Kidney epithelial cell (primary cell): ENCODE data around the gene ADD3. TPM values are rescaled to one million over a fixed set of nuclear protein-coding genes. Genes with fewer than 3 reads are reported as not detected.

Source experiments
- DNase-seq: peaks from one replicate; pipeline ENCODE4 v3.0.0-alpha.2; 2010; ENCODE audit warnings: low read depth
- H3K27me3 ChIP-seq: 2 replicates; pipeline ENCODE4 v1.6.0; 2011; ENCODE audit warnings: low read length; ENCODE audit not compliant: control insufficient read depth, insufficient read depth
- H3K36me3 ChIP-seq: 2 replicates; pipeline ENCODE4 v1.5.1; 2011; ENCODE audit warnings: low read length; ENCODE audit not compliant: control insufficient read depth, insufficient read depth
- H3K4me3 ChIP-seq: 2 replicates; pipeline ENCODE4 v1.5.1; 2011; ENCODE audit warnings: low read depth, mild to moderate bottlenecking, control low read depth, low read length
- total RNA-seq: library from RNA; depleted of rRNA; stranded (reverse); fragments of >200 nt; gene quantifications from 2 replicates; pipeline ENCODE4 v1.2.3, GENCODE V29; 2015
- TF ChIP-seq, protein P1 (sequence below): IDR thresholded peaks from 2 replicates; pipeline ENCODE4 v1.5.1; 2011; ENCODE audit warnings: mild to moderate bottlenecking, moderate library complexity, low read length, control low read depth, inconsistent platforms; ENCODE audit not compliant: insufficient read depth, poor library complexity, severe bottlenecking

Gene ADD3
- total RNA-seq, 1 donor from 2014 or later = 25.6 TPM

DNA sequence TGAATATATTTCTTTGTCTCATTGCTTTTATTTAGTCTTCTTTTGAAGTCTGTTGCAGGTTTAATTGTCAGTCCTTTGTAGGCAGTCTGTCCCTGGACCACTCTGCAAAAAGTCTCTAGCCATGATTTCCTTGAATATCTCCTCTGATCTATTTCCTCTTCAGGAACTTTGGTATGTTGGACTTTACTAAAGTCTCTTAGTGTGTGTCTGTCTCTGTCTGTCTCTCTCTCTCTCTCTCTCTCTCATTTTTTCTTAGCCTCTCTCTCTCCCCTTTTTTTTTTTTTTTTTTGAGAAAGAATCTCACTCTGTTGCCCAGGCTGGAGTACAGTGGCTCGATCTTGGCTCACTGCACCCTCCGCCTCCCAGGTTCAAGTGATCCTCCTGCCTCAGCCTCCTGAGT is 57.5 kb downstream of the ADD3 start:
- TF ChIP-seq, protein P1, sequence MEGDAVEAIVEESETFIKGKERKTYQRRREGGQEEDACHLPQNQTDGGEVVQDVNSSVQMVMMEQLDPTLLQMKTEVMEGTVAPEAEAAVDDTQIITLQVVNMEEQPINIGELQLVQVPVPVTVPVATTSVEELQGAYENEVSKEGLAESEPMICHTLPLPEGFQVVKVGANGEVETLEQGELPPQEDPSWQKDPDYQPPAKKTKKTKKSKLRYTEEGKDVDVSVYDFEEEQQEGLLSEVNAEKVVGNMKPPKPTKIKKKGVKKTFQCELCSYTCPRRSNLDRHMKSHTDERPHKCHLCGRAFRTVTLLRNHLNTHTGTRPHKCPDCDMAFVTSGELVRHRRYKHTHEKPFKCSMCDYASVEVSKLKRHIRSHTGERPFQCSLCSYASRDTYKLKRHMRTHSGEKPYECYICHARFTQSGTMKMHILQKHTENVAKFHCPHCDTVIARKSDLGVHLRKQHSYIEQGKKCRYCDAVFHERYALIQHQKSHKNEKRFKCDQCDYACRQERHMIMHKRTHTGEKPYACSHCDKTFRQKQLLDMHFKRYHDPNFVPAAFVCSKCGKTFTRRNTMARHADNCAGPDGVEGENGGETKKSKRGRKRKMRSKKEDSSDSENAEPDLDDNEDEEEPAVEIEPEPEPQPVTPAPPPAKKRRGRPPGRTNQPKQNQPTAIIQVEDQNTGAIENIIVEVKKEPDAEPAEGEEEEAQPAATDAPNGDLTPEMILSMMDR = no peak
- Histone ChIP-seq H3K36me3 (no peaks in the 10 kb centered on the region), H3K27me3 (no peaks in the 10 kb centered on the region), H3K4me3 (no peak overlapping the region)
- DNase-seq = no peak

DNA sequence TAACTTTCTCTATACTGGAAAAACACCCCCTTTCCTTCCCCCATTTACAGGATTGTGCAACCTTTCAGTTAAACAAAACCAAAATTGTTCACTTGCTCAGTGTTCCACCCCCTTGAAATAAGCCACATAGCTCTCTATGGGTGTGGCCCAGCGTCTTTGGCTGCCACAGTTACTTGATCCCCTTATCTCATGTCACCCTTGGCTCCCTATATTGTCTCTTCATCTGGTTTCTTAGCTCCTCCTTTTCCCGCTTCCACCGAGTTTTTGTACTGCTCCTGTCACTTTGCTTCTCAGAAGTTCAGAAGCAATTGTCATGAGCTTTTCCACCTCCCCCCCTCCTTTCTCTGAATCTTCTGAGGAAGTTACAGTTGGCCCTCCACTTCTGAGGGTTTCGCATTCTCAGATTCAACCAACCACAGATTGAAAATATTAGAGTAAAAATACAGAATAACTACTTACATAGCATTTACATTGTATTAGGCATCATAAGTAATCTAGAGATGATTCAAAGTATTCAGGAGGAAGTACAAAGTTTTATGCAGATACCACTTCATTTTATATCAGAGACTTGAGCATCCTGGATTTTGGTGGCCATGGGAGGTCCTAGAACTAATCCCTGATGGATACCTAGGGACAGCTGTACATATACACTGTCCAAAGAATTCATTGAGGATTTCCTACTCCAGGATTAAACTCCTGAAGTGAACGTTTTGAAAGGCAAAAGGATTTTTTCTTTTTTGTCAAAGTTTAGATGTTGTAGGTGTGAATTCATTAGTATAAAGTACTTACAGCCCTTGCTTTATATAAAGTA is 60.4 kb downstream of the ADD3 start:
- TF ChIP-seq, protein P1 = no peak
- Histone ChIP-seq H3K4me3 (no peak overlapping the region), H3K27me3 (no peaks in the 10 kb centered on the region), H3K36me3 (no peaks in the 10 kb centered on the region)
- no peak for DNase-seq

DNA sequence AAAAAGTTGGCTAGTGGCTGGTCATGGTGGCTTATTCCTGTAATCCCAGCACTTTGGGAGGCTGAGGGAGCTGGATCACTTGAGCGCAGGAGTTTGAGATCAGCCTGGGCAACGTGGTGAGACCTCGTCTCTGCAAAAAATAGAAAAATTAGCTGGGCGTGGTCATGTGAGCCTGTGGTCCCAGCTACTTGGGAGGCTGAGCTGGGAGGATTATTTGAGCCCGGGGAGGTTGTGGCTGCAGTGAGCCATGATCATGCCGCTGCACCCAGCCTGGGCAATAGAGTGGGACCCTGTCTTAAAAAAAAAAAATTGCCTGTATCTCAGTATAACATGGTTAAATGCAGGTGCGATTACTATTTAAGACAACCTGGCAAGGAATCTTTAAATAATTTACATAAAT is 61.0 kb downstream of the ADD3 start:
- TF ChIP-seq, protein P1 = no peak

DNA sequence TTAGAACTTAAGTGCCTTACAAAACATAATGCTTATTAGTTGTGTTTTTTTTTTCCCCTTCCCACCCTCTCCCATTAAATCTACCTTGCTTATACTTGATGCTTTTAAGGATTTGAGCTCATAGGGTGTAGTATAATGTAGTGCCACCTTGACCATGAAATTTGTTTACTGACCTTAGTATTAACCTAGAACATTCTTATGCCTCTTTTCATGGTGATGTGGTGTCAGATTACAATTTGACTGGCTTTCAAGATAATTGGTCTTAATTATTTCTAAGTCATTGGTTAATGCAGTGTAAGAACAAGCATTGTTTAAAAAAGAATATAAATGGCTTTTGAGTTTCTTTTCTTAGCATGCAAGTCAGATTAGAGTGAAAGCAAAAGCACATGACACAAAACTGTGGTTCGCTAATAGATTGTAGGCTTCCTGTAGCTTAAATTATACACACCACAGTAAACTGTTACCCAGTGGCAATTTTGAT is 61.8 kb downstream of the ADD3 start:
- Histone ChIP-seq H3K36me3 (no peaks in the 10 kb centered on the region), H3K27me3 (no peaks in the 10 kb centered on the region), H3K4me3 (no peak overlapping the region)
- no peak for DNase-seq
- TF ChIP-seq, protein P1 = no peak

More for the DNA sequence above, 61.0 kb downstream of the ADD3 start:
- Histone ChIP-seq H3K4me3 (no peak overlapping the region), H3K27me3 (no peaks in the 10 kb centered on the region), H3K36me3 (no peaks in the 10 kb centered on the region)
- DNase-seq = no peak

DNA sequence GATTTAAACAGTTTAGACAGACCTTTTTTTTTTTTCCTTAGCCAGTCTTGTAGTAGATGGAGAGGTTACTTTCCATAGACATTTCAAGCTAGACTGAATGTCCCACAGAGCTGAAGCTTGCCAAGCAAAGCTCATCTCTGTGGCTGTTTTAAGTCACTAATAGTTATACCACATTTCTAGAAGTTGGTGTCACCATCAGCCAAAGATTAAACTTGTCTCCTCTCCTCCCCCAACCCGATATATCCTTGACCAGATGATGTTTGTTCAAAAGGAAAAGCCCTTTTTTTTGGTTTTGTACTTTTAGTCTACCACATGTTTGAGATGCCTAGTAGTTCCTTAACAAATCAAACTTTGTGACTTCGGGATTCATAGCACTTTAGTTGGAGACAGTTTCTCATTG is 66.1 kb downstream of the ADD3 start:
- no peaks in the 10 kb centered on the region for H3K36me3 ChIP-seq
- no peak overlapping the region for H3K4me3 ChIP-seq
- DNase-seq = no peak
- H3K27me3 ChIP-seq = no peaks in the 10 kb centered on the region
- TF ChIP-seq, protein P1 = no peak

DNA sequence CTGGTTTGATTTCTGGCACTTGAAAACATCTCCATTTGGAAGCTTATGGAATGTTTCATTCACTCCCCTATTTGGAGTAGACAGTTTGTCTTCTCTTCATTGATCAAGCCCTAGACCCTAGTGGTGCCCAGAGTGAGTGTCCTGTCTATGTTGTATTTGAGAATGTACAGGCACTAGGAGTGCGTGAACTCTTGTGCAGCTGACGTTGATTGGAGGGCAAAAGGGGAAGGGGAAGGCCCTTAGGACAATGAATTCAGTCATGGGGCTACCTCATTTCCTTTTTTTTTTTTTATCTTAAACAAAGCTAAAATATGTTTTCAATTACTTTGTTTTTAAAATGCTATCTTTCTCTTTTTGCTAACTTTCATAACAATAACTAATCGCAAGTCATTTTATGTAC is 66.5 kb downstream of the ADD3 start:
- TF ChIP-seq, protein P1 = no peak
- Histone ChIP-seq H3K27me3 (no peaks in the 10 kb centered on the region), H3K4me3 (no peak overlapping the region), H3K36me3 (no peaks in the 10 kb centered on the region)
- no peak for DNase-seq
